H9 (cell line): ENCODE data around the gene DIP2C. TPM values are rescaled to one million over a fixed set of nuclear protein-coding genes. Genes with fewer than 3 reads are reported as not detected.

Source experiments
- DNase-seq: peaks from one replicate; pipeline ENCODE4 v3.0.0-alpha.2; 2017
- H2AFZ ChIP-seq: one replicate; pipeline ENCODE4 v1.6.1; 2013; ENCODE audit warnings: mild to moderate bottlenecking, low read length, control low read depth, moderate library complexity
- H2AK5ac ChIP-seq: 2 replicates; pipeline ENCODE4 v1.6.1; 2013; ENCODE audit warnings: low read length, control low read depth, mixed read lengths; ENCODE audit not compliant: insufficient read length
- H2BK120ac ChIP-seq: one replicate; pipeline ENCODE4 v1.6.1; 2013; ENCODE audit warnings: low read depth, mild to moderate bottlenecking, low read length, control low read depth, inconsistent platforms; ENCODE audit not compliant: poor library complexity, severe bottlenecking
- H2BK12ac ChIP-seq: 2 replicates; pipeline ENCODE4 v1.6.1; 2013; ENCODE audit warnings: low read length, control low read depth, mixed read lengths, low read depth; ENCODE audit not compliant: insufficient read length
- H2BK15ac ChIP-seq: 2 replicates; pipeline ENCODE4 v1.6.1; 2013; ENCODE audit warnings: low read depth, low read length, control low read depth
- H2BK20ac ChIP-seq: one replicate; pipeline ENCODE4 v1.6.1; 2013; ENCODE audit warnings: low read depth, mild to moderate bottlenecking, low read length, control low read depth, inconsistent platforms; ENCODE audit not compliant: poor library complexity, severe bottlenecking
- H2BK5ac ChIP-seq: 2 replicates; pipeline ENCODE4 v1.6.1; 2013; ENCODE audit warnings: low read length, control low read depth, mixed read lengths; ENCODE audit not compliant: insufficient read length
- H3K14ac ChIP-seq: 2 replicates; pipeline ENCODE4 v1.6.1; 2013; ENCODE audit warnings: low read length, control low read depth; ENCODE audit not compliant: insufficient read depth
- H3K18ac ChIP-seq: 2 replicates; pipeline ENCODE4 v1.6.1; 2013; ENCODE audit warnings: low read depth, mild to moderate bottlenecking, mixed read lengths, low read length, control low read depth; ENCODE audit not compliant: insufficient read length
- H3K23ac ChIP-seq: 2 replicates; pipeline ENCODE4 v1.6.1; 2013; ENCODE audit warnings: low read length, control low read depth, mixed read lengths, low read depth; ENCODE audit not compliant: insufficient read length
- H3K23me2 ChIP-seq: 2 replicates; pipeline ENCODE4 v1.6.1; 2013; ENCODE audit warnings: low read depth, mild to moderate bottlenecking, mixed read lengths, low read length, control low read depth; ENCODE audit not compliant: insufficient read length, poor library complexity, severe bottlenecking
- H3K27ac ChIP-seq: 2 replicates; pipeline ENCODE4 v1.5.1; 2013; ENCODE audit warnings: low read length, control low read depth, mixed read lengths, low read depth; ENCODE audit not compliant: insufficient read length
- H3K27me3 ChIP-seq: 2 replicates; pipeline ENCODE4 v1.6.1; 2013; ENCODE audit warnings: low read length, control low read depth, inconsistent platforms; ENCODE audit not compliant: insufficient read depth
- H3K4ac ChIP-seq: 2 replicates; pipeline ENCODE4 v1.6.1; 2013; ENCODE audit warnings: low read depth, mild to moderate bottlenecking, control low read depth, inconsistent platforms, low read length, moderate library complexity
- H3K4me1 ChIP-seq: 2 replicates; pipeline ENCODE4 v1.6.1; 2013; ENCODE audit warnings: low read length, control low read depth, inconsistent platforms; ENCODE audit not compliant: insufficient read depth
- H3K4me2 ChIP-seq: 2 replicates; pipeline ENCODE4 v1.6.1; 2013; ENCODE audit warnings: low read length, control low read depth, mixed read lengths; ENCODE audit not compliant: insufficient read length, insufficient read depth
- H3K56ac ChIP-seq: 2 replicates; pipeline ENCODE4 v1.6.1; 2013; ENCODE audit warnings: low read depth, mild to moderate bottlenecking, mixed read lengths, low read length, control low read depth; ENCODE audit not compliant: insufficient read length
- H3K79me1 ChIP-seq: 2 replicates; pipeline ENCODE4 v1.6.1; 2013; ENCODE audit warnings: low read depth, mild to moderate bottlenecking, moderate library complexity, low read length, control low read depth, inconsistent platforms; ENCODE audit not compliant: insufficient read depth, poor library complexity, severe bottlenecking
- H3K79me2 ChIP-seq: 2 replicates; pipeline ENCODE4 v1.6.1; 2013; ENCODE audit warnings: low read length, control low read depth, inconsistent platforms; ENCODE audit not compliant: insufficient read depth
- H3K9ac ChIP-seq: 2 replicates; pipeline ENCODE4 v1.6.1; 2013; ENCODE audit warnings: low read length, control low read depth, mixed read lengths; ENCODE audit not compliant: insufficient read length; ENCODE audit errors: extremely low read depth
- H3K9me3 ChIP-seq: one replicate; pipeline ENCODE4 v1.6.1; 2013; ENCODE audit warnings: low read depth, low read length, inconsistent platforms; ENCODE audit not compliant: control insufficient read depth
- H3T11ph ChIP-seq: one replicate; pipeline ENCODE4 v1.6.1; 2013; ENCODE audit warnings: mild to moderate bottlenecking, low read length, control low read depth, inconsistent platforms
- H4K20me1 ChIP-seq: one replicate; pipeline ENCODE4 v1.6.1; 2013; ENCODE audit not compliant: control insufficient read depth, insufficient read length, insufficient read depth
- H4K5ac ChIP-seq: 2 replicates; pipeline ENCODE4 v1.6.1; 2013; ENCODE audit warnings: low read depth, mild to moderate bottlenecking, mixed read lengths, low read length, control low read depth; ENCODE audit not compliant: insufficient read length
- H4K8ac ChIP-seq: replicated peaks from 2 replicates; pipeline ENCODE4 v1.6.1; 2013; ENCODE audit warnings: low read length, control low read depth, mixed read lengths, low read depth; ENCODE audit not compliant: insufficient read length
- H4K91ac ChIP-seq: 2 replicates; pipeline ENCODE4 v1.6.1; 2013; ENCODE audit warnings: low read depth, mild to moderate bottlenecking, moderate library complexity, mixed read lengths, low read length, control low read depth; ENCODE audit not compliant: insufficient read length
- H3K27ac Mint-ChIP-seq, 3 experiments: 2 replicates in 2 of 3; 3 replicates in 1 of 3; pipeline ENCODE4 v1.8.0; 2020 to 2021; ENCODE audit warnings: mixed read lengths in 3 of 3, mild to moderate bottlenecking in 1 of 3, moderate library complexity in 1 of 3
- H3K27me3 Mint-ChIP-seq: 2 replicates; pipeline ENCODE4 v1.8.0; 2021; ENCODE audit warnings: low read depth, mild to moderate bottlenecking, moderate library complexity, mixed read lengths
- H3K36me3 Mint-ChIP-seq, 3 experiments: 2 replicates in 2 of 3; 3 replicates in 1 of 3; pipeline ENCODE4 v1.8.0; 2020 to 2021; ENCODE audit warnings: low read depth in 3 of 3, mixed read lengths in 3 of 3; ENCODE audit not compliant: insufficient read depth in 1 of 3
- H3K4me1 Mint-ChIP-seq, 2 experiments: 2 replicates each; pipeline ENCODE4 v1.8.0; 2020; ENCODE audit warnings: mixed read lengths in 2 of 2
- H3K4me3 Mint-ChIP-seq, 2 experiments: 2 replicates in 1 of 2; 3 replicates in 1 of 2; pipeline ENCODE4 v1.8.0; 2020 to 2021; ENCODE audit warnings: mild to moderate bottlenecking in 2 of 2, mixed read lengths in 2 of 2, moderate library complexity in 1 of 2
- H3K9me3 Mint-ChIP-seq, 2 experiments: 2 replicates in 1 of 2; 3 replicates in 1 of 2; pipeline ENCODE4 v1.8.0; 2020; ENCODE audit warnings: mild to moderate bottlenecking in 2 of 2, mixed read lengths in 2 of 2, moderate library complexity in 1 of 2
- CTCF ChIP-seq: fragments of 200-600 bp; sonication (generic); conservative IDR thresholded peaks from 3 replicates; pipeline ENCODE4 v1.8.0; 2021; ENCODE audit warnings: antibody characterized with exemption, mild to moderate bottlenecking
- WGBS: extraction: QIAGEN DNeasy Blood & Tissue Kit; methylation state at CpG from one replicate; pipeline ENCODE4 v1.1.7; 2013; ENCODE audit warnings: missing lambda C conversion rate, low lambda C conversion rate, mixed read lengths; ENCODE audit not compliant: insufficient read length; ENCODE audit errors: extremely low coverage; 5-methylcytosine and 5-hydroxymethylcytosine counted together
- total RNA-seq: library from RNA; stranded (reverse); gene quantifications from 2 replicates; pipeline ENCODE4 v1.2.1, GENCODE V29; 2021

Gene DIP2C
- total RNA-seq, 1 experiment from 2014 or later, result 7.9 TPM

GRCh38 chr10:234708-235406 lies 454.6 kb downstream of the DIP2C start:
- Histone ChIP-seq H3K18ac (no peak overlapping the region), H3K4ac (no peak overlapping the region), H3K14ac (no peak overlapping the region), H4K91ac (no peak overlapping the region), H3K79me2 (no peaks in the 10 kb centered on the region), H4K8ac (no peak overlapping the region), H2BK15ac (no peak overlapping the region), H3K9ac (no peak overlapping the region), H3K4me1 (no peaks in the 10 kb centered on the region), H3K56ac (no peak overlapping the region), H2AFZ (no peak overlapping the region), H3K27ac (no peak overlapping the region), H3K79me1 (no peaks in the 10 kb centered on the region), H3K4me2 (no peak overlapping the region), H2BK12ac (no peak overlapping the region), H2AK5ac (no peak overlapping the region), H3K23ac (no peak overlapping the region), H2BK120ac (no peak overlapping the region), H4K20me1 (no peaks in the 10 kb centered on the region), H3K9me3 (no peaks in the 10 kb centered on the region), H3K27me3 (no peaks in the 10 kb centered on the region), H2BK20ac (no peak overlapping the region), H3T11ph (no peak overlapping the region), H2BK5ac (no peak overlapping the region), H4K5ac (no peak overlapping the region), H3K23me2 (no peaks in the 10 kb centered on the region)
- WGBS, result no CpG with 5 or more reads among the region's 9 CpGs
- Mint-ChIP-seq H3K27ac (no peak overlapping the region; a peak in 1 of 7 replicates), H3K36me3 (peaks cover 0 to 10% (median 3%) of the 10 kb centered on the region in 3 experiments; a peak in 4 of 7 replicates), H3K4me3 (no peak overlapping the region), H3K27me3 (no peaks in the 10 kb centered on the region), H3K4me1 (peaks cover 3 to 16% of the 10 kb centered on the region in 2 experiments), H3K9me3 (no peaks in the 10 kb centered on the region)
- TF ChIP-seq CTCF, result no peak
- no peak for DNase-seq
